Endothelial cell of umbilical vein (primary cell): ENCODE measurements around the gene NR3C1. TPM values are rescaled to one million over a fixed set of nuclear protein-coding genes. Genes with fewer than 3 reads are reported as not detected.

ENCODE experiments used
- BruUV-seq: library from RNA; stranded (reverse); fragments of 400-500 nt; replicated peaks from 2 replicates; lab custom pipeline; 2021; lab: Mats Ljungman, UMichigan
- CTCF ChIA-PET: fragments of 300-600, 350-600 bp; sonication (Branson Sonifier 250); formaldehyde crosslinking; loops from one replicate; lab custom pipeline; 2021; ENCODE audit warnings: antibody characterized with exemption, inconsistent platforms; lab: Charles Lee
- POLR2A ChIA-PET: fragments of 300-600, 350-600 bp; sonication (Branson Sonifier 250); formaldehyde crosslinking; loops from one replicate; lab custom pipeline; 2021; ENCODE audit warnings: antibody characterized with exemption, inconsistent platforms; lab: Charles Lee
- DNase-seq: peaks from one replicate; pipeline ENCODE4 v3.0.0-alpha.2; 2011; ENCODE audit warnings: low read depth, low spot score
- FAIRE-seq: peaks from 2 replicates; lab custom pipeline; 2011; peaks lifted over from hg19 to GRCh38; lab: Jason Lieb, UNC
- H2AFZ ChIP-seq: 2 replicates; pipeline ENCODE4 v1.6.0; 2012; ENCODE audit warnings: low read depth, low read length, control low read depth, inconsistent platforms
- H3K27ac ChIP-seq: 2 replicates; pipeline ENCODE4 v1.5.1; 2011; ENCODE audit warnings: low read depth, mild to moderate bottlenecking, control low read depth, low read length, moderate library complexity; ENCODE audit not compliant: insufficient read depth
- H3K27me3 ChIP-seq, 2 experiments: 2 replicates each; pipeline versions ENCODE4 v1.6.0 to v1.6.1; 2011; ENCODE audit warnings: low read length in 2 of 2, mixed read lengths in 1 of 2; ENCODE audit not compliant: control insufficient read depth in 2 of 2, insufficient read depth in 2 of 2
- H3K36me3 ChIP-seq, 2 experiments: 2 replicates in 1 of 2; 3 replicates in 1 of 2; pipeline ENCODE4 v1.5.1; 2011; ENCODE audit warnings: low read length in 2 of 2, mild to moderate bottlenecking in 1 of 2, moderate library complexity in 1 of 2; ENCODE audit not compliant: control insufficient read depth in 2 of 2, insufficient read depth in 2 of 2; ENCODE audit errors: extremely low read depth in 1 of 2
- H3K4me1 ChIP-seq: 3 replicates; pipeline ENCODE4 v1.5.1; 2011; ENCODE audit warnings: mild to moderate bottlenecking, low read length; ENCODE audit not compliant: control insufficient read depth, insufficient read depth; ENCODE audit errors: extremely low read depth
- H3K4me2 ChIP-seq: 2 replicates; pipeline ENCODE4 v1.6.1; 2011; ENCODE audit warnings: low read length, control low read depth, mixed read lengths; ENCODE audit not compliant: insufficient read depth
- H3K4me3 ChIP-seq, 3 experiments: fragments of 200-600 bp in 1 of 3; sonication (generic), shearing (Covaris generic) in 1 of 3; replicated peaks in 1 of 3; 2 replicates each; pipeline ENCODE4 v1.5.1; 2011 to 2016; ENCODE audit warnings: control low read depth in 3 of 3, low read length in 3 of 3, mild to moderate bottlenecking in 2 of 3, inconsistent platforms in 1 of 3, low read depth in 1 of 3, moderate library complexity in 1 of 3; ENCODE audit not compliant: insufficient read depth in 1 of 3
- H3K79me2 ChIP-seq: 2 replicates; pipeline ENCODE4 v1.6.0; 2012; ENCODE audit warnings: low read length, inconsistent platforms; ENCODE audit not compliant: control insufficient read depth, insufficient read depth
- H3K9ac ChIP-seq: replicated peaks from 2 replicates; pipeline ENCODE3; 2011; ENCODE audit warnings: low read length, control low read depth; ENCODE audit not compliant: insufficient read depth; ENCODE audit errors: extremely low read depth
- H3K9me1 ChIP-seq: replicated peaks from 3 replicates; pipeline ENCODE4 v1.6.0; 2011; ENCODE audit warnings: mild to moderate bottlenecking, low read length; ENCODE audit not compliant: control insufficient read depth, insufficient read depth; ENCODE audit errors: extremely low read depth
- H3K9me3 ChIP-seq: replicated peaks from 2 replicates; pipeline ENCODE4 v1.5.1; 2012; ENCODE audit warnings: low read length, inconsistent platforms; ENCODE audit not compliant: control insufficient read depth, insufficient read depth
- H4K20me1 ChIP-seq: replicated peaks from 2 replicates; pipeline ENCODE3; 2011; ENCODE audit warnings: mild to moderate bottlenecking, low read length; ENCODE audit not compliant: control insufficient read depth, insufficient read depth; ENCODE audit errors: extremely low read depth
- EZH2 ChIP-seq: IDR thresholded peaks from 2 replicates; pipeline ENCODE4 v1.6.1; 2012; ENCODE audit warnings: borderline replicate concordance, low read depth, mild to moderate bottlenecking, moderate library complexity, low read length, inconsistent platforms; ENCODE audit not compliant: severe bottlenecking
- FOS ChIP-seq: IDR thresholded peaks from 2 replicates; pipeline ENCODE4 v1.6.1; 2011; ENCODE audit warnings: mild to moderate bottlenecking, low read length, moderate library complexity, borderline replicate concordance; ENCODE audit not compliant: insufficient read depth
- GATA2 ChIP-seq: IDR thresholded peaks from 2 replicates; pipeline ENCODE4 v1.7.0; 2011; ENCODE audit warnings: low read depth, mild to moderate bottlenecking, moderate library complexity, mixed read lengths, low read length; ENCODE audit not compliant: insufficient read length, insufficient read depth
- JUN ChIP-seq: IDR thresholded peaks from 2 replicates; pipeline ENCODE4 v1.6.1; 2011; ENCODE audit warnings: borderline replicate concordance, low read depth; ENCODE audit not compliant: insufficient read length, insufficient read depth
- MAX ChIP-seq: IDR thresholded peaks from 2 replicates; pipeline ENCODE4 v1.6.1; 2011; ENCODE audit not compliant: insufficient read depth, insufficient read length
- MYC ChIP-seq: IDR thresholded peaks from one replicate; pipeline ENCODE4 v1.6.1; 2011; ENCODE audit warnings: mild to moderate bottlenecking, low read depth, low read length
- POLR2A ChIP-seq: IDR thresholded peaks from 2 replicates; pipeline ENCODE4 v1.6.1; 2012; ENCODE audit warnings: low read depth, mild to moderate bottlenecking, control low read depth, low read length
- POLR2AphosphoS5 ChIP-seq: IDR thresholded peaks from 2 replicates; pipeline ENCODE4 v1.6.1; 2012; ENCODE audit warnings: low read depth, mild to moderate bottlenecking, control low read depth, low read length, moderate library complexity; ENCODE audit not compliant: insufficient read depth
- dilution Hi-C: fragments of 300-500 bp; cut with MboI; formaldehyde crosslinking; loops from one replicate; pipeline ENCODE4 v1.15.0; 2019; ENCODE audit warnings: low sequenced_read_pairs; ENCODE audit not compliant: extremely low pct_ligation_motif_present
- intact Hi-C: fragments of 100-400 bp; cut with micrococcal nuclease; formaldehyde crosslinking; loops from one replicate; pipeline ENCODE4 v1.10.0; 2022
- polyA plus RNA-seq, 4 experiments: library from polyadenylated mRNA; depleted of rRNA in 3 of 4; stranded (reverse) in 3 of 4; unstranded in 1 of 4; fragments of >200 nt; gene quantifications; 2 replicates each; pipeline versions ENCODE4 v1.2.1 to v1.2.3, GENCODE V29; 2011 to 2012; ENCODE audit warnings: missing spikeins in 1 of 4
- total RNA-seq: library from RNA; stranded (reverse); gene quantifications from 2 replicates; pipeline ENCODE4 v1.2.3, GENCODE V29; 2021
- TF ChIP-seq, protein P1 (sequence below), 2 donors: IDR thresholded peaks; 1 replicate in 1 of 2; 2 replicates in 1 of 2; pipeline ENCODE4 v1.5.1; 2011; ENCODE audit warnings: low read length in 2 of 2, mild to moderate bottlenecking in 2 of 2, moderate library complexity in 2 of 2, control low read depth in 1 of 2, inconsistent platforms in 1 of 2, low read depth in 1 of 2; ENCODE audit not compliant: insufficient read depth in 1 of 2; ENCODE audit errors: extremely low read depth in 1 of 2

NR3C1 gene
- total and polyA plus RNA-seq, 2 donors (not counting 3 experiments of a cell fraction or from before 2014, with no cell fraction given), result 4.1 to 17.0 TPM

GRCh38 chr5:143362664-143363227 is 40.7 kb downstream of the NR3C1 start:
- no peak overlapping the region for H3K9ac ChIP-seq
- H3K9me1 ChIP-seq, result no peaks in the 10 kb centered on the region
- H3K36me3 ChIP-seq, result no peaks in the 10 kb centered on the region
- CTCF ChIA-PET, result no interaction called here
- intact Hi-C loops, result no loop called here
- H2AFZ ChIP-seq, result no peak overlapping the region
- TF ChIP-seq MAX (no peak), MYC (no peak), EZH2 (no peak), POLR2A (no peak), GATA2 (no peak), POLR2AphosphoS5 (no peak), FOS (no peak), JUN (no peak)
- TF ChIP-seq, protein P1, sequence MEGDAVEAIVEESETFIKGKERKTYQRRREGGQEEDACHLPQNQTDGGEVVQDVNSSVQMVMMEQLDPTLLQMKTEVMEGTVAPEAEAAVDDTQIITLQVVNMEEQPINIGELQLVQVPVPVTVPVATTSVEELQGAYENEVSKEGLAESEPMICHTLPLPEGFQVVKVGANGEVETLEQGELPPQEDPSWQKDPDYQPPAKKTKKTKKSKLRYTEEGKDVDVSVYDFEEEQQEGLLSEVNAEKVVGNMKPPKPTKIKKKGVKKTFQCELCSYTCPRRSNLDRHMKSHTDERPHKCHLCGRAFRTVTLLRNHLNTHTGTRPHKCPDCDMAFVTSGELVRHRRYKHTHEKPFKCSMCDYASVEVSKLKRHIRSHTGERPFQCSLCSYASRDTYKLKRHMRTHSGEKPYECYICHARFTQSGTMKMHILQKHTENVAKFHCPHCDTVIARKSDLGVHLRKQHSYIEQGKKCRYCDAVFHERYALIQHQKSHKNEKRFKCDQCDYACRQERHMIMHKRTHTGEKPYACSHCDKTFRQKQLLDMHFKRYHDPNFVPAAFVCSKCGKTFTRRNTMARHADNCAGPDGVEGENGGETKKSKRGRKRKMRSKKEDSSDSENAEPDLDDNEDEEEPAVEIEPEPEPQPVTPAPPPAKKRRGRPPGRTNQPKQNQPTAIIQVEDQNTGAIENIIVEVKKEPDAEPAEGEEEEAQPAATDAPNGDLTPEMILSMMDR (IDR thresholded peaks at IDR 0.05; ENCODE audit: extremely low read depth in 1 of 2, insufficient read depth in 1 of 2, low read depth in 1 of 2, low read length in 2 of 2), result no peak
- dilution Hi-C loops, result no loop called here
- H3K4me1 ChIP-seq, result no peaks in the 10 kb centered on the region
- H3K4me2 ChIP-seq, result no peak overlapping the region
- H3K4me3 ChIP-seq, result no peak overlapping the region
- H3K9me3 ChIP-seq, result no peaks in the 10 kb centered on the region
- FAIRE-seq (no peak), DNase-seq (no peak)
- no peaks in the 10 kb centered on the region for H4K20me1 ChIP-seq
- no peaks in the 10 kb centered on the region for H3K27me3 ChIP-seq
- BruUV-seq, result no TSS peak
- peaks cover 39% of the 10 kb centered on the region for H3K79me2 ChIP-seq
- H3K27ac ChIP-seq, result no peak overlapping the region
- POLR2A ChIA-PET, result no interaction called here
